Measurements from ENCODE around the gene RBM14.
"Not testable (repeated sequence)": the region's sequence is repeated elsewhere in the genome, so short reads cannot be mapped to it uniquely, and the experiment has no call there.

The RBM14 gene, protein sequence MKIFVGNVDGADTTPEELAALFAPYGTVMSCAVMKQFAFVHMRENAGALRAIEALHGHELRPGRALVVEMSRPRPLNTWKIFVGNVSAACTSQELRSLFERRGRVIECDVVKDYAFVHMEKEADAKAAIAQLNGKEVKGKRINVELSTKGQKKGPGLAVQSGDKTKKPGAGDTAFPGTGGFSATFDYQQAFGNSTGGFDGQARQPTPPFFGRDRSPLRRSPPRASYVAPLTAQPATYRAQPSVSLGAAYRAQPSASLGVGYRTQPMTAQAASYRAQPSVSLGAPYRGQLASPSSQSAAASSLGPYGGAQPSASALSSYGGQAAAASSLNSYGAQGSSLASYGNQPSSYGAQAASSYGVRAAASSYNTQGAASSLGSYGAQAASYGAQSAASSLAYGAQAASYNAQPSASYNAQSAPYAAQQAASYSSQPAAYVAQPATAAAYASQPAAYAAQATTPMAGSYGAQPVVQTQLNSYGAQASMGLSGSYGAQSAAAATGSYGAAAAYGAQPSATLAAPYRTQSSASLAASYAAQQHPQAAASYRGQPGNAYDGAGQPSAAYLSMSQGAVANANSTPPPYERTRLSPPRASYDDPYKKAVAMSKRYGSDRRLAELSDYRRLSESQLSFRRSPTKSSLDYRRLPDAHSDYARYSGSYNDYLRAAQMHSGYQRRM

DNA sequence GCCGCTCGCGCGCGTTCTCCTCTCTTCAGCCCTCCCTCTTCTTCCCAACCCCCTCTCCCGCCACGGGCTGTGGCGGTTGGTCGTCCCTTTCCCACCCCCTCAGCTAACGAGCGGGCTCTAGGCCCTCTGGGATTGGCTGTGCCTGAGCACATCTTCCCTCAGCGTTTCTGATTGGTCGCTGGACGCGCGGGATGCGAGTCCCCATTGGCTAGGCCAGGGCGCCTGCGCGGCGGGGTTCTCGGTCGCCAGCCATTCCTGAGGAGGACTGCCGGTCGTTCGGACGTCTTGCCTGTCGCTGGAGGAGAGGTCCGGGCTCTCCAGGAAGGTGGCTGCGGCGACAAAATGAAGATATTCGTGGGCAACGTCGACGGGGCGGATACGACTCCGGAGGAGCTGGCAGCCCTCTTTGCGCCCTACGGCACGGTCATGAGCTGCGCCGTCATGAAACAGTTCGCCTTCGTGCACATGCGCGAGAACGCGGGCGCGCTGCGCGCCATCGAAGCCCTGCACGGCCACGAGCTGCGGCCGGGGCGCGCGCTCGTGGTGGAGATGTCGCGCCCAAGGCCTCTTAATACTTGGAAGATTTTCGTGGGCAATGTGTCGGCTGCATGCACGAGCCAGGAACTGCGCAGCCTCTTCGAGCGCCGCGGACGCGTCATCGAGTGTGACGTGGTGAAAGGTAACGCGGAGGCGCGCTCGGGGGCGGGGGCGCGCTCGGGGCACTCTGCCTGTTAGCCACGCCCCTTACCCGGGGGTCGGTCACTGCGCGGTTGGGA, at the start of gene RBM14:
RBM14 (plus strand) TSS at position 252 of the 776 bp plus-strand sequence; CDS start at position 343, 91 bp downstream.
- DNase-seq (ENCODE audit: low read depth, low spot score), result peak; percentile 100

DNA sequence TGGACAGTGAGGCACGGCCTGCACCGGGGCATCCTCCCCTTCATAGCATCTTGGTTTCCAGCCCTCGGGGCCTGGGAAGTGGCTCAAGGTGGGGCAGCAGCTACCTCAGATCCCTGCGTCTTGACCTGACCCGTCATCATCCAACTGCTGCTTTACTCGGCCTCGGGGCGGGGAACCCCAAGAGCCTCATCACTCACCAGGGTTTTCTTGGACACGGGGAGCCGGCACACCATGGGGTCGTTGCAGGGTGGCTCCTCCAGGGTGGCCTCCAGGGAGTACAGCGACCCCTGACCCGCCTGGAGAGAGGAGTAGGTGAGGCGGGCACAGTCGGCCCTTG, 48.7 kb upstream of the RBM14 start:
- no peak for DNase-seq (ENCODE audit: low read depth, low spot score)

DNA sequence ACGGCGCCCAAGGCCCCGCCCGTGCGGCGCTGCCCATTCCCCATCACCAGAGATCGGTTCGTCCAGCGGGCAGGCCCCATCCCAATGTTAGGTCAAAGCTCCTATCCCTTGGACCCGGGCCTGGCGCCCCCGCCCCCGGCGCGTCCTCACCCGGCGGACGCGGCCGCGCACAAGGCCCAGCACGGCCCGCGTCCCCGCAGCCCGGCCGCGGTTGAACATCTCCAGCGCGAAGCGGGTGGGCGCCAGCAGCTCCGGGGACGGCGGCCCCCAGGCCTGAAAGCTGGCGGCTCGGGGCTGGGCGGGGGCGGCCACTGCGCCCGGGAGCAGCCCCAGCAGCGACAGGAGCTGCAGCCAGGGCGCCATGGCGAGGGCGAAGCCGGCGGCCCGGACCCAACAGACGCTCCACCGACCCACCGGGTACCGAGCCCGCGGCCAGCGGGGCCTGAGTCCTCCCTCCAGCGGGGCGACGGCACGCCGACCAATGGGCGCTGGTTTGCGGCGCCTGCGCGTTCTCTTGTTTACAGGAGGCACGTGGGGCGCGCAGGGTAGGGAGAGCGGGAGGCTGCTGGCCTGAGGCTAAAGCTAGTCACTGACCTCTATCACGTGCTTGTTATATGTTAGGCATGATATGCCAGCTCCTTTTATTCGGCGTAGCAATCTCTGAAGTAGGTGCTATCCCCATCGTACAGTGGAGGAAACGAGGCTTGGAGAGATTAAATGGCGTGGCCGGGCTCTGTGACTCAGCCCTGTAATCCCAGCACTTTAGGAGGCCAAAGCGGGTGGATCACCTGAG, 48.1 kb upstream of the RBM14 start, which contains the start of gene CTSF:
CTSF (minus strand) TSS at position 483 of the 793 bp plus-strand sequence; CDS start at position 363, 120 bp downstream.
- peak; percentile 88 for DNase-seq (ENCODE audit: low read depth, low spot score)

DNA sequence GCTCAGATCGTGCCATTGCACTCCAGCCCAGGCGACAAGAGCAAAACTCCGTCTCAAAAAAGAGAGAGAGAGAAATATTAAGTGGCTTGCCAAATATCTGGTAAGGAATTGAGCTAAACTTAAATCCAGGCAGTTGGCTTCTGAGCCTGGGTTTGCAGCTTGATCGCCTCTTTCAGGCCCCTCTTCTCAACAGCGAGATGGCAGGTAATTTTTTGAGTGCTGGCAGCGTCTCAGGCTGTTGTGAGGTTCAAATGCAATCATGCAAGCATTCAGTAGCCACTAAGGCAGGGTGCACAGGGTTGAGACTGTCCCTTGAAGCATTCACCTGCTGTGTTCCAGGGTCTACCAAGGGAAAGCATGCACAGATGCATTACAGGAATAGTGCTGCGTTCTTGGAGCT, 47.4 kb upstream of the RBM14 start:
- DNase-seq (ENCODE audit: low read depth, low spot score), result no peak

DNA sequence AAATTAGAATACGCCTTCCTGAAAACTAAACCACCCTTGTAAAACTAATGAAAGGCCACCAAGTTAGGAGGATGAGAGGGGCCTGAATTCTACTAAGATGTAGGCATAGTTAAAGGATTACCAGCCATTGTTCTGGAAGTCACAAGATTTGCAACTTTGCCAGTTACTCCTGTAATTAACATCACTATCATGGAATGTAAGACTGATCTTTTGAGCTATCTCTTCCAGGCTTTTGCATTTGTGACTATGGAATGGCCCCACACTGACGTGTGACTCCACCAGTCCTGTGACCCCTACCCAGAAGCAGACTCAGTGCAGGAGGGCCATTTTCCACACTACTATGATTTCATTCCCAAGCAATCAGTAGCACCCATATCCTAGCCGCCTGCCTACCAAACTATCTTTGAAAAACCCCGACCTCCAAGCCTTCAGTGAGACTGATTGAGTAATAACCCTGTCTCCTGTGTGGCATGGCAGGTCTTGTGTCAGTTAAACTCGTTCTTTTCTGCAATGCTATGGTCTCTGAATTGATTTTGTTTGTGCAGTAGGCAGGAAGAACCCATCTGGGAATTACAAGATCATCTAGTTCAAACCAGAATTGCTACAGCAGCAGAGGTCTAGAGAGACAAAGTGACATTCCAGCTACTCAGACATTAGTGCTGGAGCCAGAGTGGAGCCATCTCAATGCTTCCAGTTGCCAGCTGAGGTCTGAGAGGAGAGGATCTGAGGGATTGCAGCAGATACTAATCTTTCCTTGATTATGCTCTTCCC, 46.2 kb upstream of the RBM14 start:
- DNase-seq (ENCODE audit: low read depth, low spot score), result no peak

DNA sequence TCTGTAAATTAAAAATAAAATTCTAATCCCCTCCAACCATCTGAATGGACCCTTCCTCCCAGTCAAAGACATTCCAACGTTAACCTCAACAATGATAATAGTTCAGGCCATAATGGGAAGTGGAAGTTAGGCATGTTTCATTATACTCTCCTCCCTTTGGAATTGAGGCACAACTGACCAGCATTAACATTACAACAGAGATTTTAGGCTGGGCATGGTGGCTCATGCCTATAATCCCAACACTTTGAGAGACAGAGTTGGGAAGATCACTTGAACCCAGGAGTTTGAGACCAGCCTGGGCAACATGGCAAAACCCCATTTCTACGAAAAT, 45.6 kb upstream of the RBM14 start:
- no peak for DNase-seq (ENCODE audit: low read depth, low spot score)

DNA sequence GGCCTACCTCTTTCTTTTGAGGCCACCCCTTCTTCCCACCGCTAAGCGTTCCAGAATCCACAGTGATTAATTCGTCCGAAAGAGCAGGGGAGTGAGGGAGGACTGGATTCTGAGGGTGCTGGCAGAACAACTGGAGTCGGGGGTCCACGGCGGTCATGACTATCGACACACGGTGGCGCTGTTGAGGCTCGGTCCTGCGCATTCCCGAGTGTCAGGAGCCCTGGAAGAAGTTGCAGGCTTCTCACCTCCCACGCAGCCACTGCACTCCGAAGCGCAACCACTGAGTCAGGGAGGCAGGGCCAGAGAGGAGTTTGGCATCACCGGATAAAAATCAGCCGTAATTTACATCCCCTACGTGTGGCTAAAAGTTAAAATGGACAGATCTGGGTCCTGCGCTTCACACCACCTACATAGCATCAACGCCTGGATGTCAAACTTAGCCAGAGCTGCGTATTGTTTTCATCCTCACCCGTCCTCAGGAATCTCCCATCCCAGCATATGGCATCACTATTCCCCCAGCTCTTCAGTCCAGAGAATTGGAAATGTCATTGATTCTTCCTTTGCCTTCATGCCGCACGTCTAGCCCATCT, 37.3 kb upstream of the RBM14 start:
- peak; percentile 86 for DNase-seq (ENCODE audit: low read depth, low spot score)

DNA sequence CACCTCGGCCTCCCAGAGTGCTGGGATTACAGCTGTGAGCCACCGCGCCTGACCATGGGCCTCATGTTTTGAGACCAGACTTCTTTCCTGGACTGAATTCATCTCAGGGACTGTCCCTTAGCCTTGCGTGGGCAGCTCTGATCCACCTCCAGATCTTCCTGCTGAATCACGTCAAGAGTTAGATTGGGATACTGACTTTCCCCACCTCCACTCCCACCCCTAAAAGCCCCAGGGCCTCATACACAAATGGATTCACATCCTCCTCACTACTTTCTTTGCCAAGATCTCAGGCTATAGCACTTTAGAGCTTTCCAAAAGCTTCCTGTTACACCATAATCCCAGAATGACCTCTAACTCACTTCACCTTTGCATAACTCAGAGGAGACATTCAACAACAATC, 35.6 kb upstream of the RBM14 start:
- DNase-seq (ENCODE audit: low read depth, low spot score), result no peak

DNA sequence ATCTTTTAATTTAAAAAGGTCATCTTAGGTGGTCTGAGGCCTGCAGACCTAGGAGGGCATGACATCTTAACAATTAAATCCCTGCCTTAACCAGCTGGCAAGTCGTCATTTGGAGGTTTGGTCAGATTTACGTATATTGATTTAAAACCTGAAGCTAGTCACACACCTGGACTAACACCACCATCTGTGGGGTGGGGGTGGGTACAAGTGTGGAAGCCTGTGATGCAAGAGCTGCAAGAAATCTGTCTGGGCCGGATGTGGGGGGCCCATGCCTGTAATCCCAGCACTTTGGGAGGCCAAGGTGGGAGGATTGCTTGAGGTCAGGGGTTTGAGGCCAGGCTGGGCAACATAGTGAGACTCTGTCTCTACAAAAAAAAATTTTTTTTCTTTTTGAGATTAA, 35.2 kb upstream of the RBM14 start:
- DNase-seq (ENCODE audit: low read depth, low spot score), result no peak

DNA sequence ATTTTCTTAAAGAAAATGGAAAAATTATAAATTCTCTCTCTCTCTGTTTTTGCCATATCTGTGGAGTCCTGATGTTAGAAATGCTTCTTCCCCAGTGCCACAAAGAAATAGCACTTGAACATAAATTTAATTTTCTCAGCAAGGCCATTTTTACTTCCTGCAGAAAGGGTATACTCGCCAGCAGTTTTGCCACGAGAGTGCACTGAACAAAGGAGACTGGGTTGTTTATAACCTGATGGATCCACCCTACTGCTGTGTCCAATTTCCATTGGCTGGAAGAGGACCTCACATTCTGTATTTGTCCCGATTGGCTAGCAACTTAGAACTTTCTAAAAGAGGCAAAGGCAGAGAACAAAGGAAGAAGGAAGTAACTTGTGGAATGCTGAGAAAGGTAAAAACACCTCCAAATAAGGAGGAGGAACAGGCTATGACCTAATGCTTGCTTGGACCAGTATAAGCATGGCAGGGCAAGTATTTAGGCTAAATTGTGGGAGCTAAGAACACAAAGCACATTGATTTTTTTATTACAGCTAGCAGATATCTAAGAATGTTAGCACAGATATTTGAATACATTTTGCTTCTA, 33.8 kb upstream of the RBM14 start:
- DNase-seq (ENCODE audit: low read depth, low spot score), result not testable (repeated sequence)

DNA sequence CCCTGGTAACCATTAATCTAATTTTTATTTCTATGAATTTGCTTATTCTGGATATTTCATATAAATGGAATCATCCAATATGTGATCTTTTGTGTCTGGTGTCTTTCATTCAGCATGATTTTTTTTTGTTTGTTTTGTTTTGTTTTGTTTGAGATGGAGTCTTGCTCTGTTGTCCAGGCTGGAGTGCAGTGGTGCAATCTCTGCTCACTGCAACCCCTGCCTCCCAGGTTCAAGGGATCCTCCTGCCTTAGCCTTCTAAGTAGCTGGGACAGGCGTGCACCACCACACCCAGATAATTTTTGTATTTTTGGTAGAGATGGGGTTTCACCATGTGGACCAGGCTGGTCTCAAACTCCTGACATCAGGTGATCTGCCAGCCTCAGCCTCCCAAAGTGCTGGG, 31.0 kb upstream of the RBM14 start:
- not testable (repeated sequence) for DNase-seq (ENCODE audit: low read depth, low spot score)

DNA sequence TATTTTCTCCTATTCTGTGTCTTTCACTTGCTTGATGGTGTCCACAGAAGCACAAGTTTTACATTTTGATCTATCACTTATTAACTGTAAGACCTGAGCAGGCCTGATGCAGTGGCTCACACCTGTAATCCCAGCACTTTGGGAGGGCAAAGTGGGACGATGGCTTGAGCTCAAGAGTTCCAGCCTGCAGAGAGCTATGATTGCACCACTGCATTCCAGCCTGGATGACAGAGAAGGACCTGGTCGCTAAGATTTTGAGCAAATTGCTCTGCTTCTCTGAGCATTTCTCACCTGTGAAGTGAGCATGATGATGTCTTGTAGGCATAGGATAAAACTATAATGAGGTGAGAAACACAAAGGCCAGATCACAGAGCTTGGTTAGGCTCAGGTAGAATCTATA, 30.3 kb upstream of the RBM14 start:
- no peak for DNase-seq (ENCODE audit: low read depth, low spot score)

DNA sequence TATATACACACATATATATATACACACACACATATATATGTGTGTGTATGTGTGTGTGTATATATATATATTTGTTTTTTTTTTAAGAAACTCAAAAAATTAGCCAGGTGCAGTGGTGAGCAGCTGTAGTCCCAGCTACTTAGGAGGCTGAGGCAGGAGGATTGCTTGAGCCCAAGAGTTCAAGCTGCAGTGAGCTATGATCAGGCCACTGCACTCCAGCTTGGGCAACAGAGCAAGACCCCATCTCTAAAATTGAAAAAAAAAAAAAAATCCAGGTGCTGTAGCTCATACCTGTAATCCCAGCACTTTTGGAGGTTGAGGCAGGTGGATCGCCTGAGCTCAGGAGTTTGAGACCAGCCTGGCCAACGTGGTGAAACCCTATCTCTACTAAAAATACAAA, 27.1 kb upstream of the RBM14 start:
- DNase-seq (ENCODE audit: low read depth, low spot score), result not testable (repeated sequence)

DNA sequence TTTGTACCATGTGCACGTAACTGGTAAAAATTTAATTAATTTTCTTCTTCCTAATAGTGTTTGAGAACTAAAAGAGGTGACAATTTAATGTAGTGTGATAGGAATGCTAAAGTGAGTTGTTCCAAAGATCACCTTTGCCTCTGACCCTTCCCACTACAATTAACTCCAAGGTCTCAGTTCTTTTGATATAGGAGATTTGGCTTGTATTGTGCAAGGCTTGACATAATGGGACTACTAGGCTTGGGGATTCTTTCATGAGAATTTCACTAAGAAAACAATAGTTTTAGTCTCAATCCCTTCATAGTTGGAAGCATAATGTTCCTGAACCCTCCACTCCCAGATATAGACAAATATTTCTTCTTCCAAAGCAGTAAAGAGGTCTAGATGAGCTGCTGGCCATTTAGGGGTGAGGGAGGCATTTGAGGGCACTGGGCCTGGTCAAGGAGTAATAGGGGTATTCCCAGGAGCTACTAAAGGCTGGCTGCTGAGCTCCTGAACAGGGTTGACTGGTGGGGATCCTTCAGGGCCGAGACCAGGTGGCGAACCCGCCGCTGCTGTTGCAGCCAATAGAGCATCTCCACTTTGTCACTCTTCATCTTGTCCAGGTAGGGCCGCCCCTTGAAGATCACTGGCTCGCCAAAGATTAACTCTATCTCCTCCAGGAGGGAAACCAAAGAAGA, 26.3 kb upstream of the RBM14 start:
- DNase-seq (ENCODE audit: low read depth, low spot score), result no peak

DNA sequence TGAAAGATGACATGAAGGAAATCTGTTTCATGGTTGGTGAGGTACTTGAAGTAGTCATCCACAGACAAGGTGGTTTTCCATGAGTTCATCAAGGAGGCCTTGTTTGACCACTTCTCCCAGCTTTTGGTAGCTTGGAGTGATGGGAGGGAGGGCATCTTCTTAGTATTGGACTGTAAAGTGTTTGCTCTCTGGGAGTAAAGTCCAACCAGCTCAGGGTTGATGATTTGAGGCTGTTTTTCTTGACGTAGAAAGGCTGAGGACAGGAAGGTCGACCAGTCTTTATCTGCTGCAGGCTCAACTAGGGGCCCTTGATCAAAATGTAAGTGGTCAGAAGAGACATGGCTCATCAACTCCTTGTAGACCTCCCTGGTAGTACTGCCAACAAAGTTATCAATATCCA, 25.3 kb upstream of the RBM14 start:
- no peak for DNase-seq (ENCODE audit: low read depth, low spot score)

DNA sequence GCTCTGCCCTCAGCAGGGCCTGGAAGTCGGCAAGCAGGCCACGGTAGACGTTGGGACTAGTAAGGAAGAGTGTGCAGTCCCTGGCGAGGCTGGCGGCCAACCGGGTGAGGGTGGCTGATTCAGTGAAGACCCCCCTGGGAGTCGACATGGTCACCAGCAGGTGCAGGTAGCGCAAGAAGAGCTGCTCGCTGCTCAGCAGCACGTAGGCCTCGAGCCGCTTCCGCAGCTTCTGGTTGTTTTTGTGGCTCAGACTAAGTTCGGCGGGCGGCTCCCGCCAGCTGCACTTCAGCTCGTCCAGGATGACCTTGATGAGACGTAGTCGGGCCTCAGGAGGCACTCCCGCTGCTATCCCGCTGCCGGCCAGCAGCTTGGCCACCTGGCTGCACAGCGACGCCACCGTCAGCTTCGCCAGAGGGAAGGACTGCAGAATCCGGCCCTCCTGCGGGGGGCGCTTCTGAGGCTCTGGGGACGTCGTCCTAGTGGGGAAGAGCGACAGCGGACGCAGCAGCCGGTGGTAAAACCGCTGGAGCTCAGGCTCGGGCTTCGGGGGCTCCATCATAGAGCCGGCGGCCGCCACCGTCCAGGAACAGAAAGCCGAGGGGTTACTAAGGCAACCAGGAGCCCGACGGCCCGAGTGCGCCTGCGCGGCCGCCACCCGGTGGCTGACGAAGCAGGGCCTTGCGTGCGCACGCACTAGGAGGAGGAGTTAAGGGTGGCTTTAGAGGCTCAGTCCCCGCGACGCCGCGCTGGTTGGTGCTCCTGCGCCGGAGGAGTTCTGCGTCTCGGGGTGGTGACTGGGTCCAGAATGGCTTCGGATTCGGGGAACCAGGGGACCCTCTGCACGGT, 23.8 kb upstream of the RBM14 start, which contains the start of the genes CCDC87 and CCS:
CCDC87 (minus strand) TSS at position 607 of the 846 bp plus-strand sequence; CDS start at position 559, 48 bp downstream.
CCS (plus strand) TSS at position 729 of the 846 bp plus-strand sequence; CDS start at position 806, 77 bp downstream.
- DNase-seq (ENCODE audit: low read depth, low spot score), result peak; percentile 98

DNA sequence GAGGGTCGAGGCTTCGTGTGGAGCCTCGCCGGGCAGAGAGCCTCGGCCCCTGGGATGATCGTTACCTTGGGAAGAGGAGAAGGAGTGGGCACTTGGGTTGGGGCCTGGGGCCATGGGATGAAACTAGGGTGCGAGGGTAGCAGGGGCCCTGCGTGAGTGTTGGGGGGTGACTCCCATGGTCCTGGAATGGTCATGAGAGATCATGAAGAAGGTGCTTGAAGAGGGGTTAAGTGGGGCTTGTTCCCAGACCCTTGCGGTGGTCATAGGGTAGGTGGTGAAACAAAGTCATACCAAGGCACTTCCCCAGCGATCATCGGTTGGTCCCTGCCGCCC, 23.2 kb upstream of the RBM14 start:
- no peak for DNase-seq (ENCODE audit: low read depth, low spot score)

DNA sequence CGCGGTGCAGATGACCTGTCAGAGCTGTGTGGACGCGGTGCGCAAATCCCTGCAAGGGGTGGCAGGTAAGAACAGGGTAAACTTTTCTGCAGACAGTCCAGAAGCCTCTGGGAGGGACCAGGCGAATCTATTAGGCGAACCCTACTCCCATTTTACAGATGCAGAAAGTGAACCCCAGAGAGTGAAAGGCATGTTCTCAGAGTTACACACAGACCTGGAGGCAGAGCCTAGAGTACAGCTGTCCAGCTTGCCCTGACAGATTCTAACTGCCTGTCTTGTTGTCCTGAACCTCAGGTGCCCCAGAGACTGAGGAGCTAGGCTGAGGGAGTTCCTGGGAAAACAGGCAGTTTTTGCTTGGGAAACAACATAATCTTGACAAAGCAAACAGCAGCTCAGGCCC, 22.8 kb upstream of the RBM14 start:
- no peak for DNase-seq (ENCODE audit: low read depth, low spot score)
